IMR-90 (cell line): ENCODE measurements around the gene FLOT2.

ENCODE experiments used
- MAFK ChIP-seq: IDR thresholded peaks from 2 replicates; pipeline ENCODE4 v1.6.1; 2012; ENCODE audit warnings: low read depth, low read length, improper control_type of control experiment
- MAZ ChIP-seq: IDR thresholded peaks from 2 replicates; pipeline ENCODE4 v1.6.1; 2012; ENCODE audit warnings: low read depth, mild to moderate bottlenecking, low read length, improper control_type of control experiment, moderate library complexity, borderline replicate concordance
- POLR2A ChIP-seq: IDR thresholded peaks from 2 replicates; pipeline ENCODE4 v1.6.1; 2012; ENCODE audit warnings: mild to moderate bottlenecking, low read depth, low read length
- RFX5 ChIP-seq: IDR thresholded peaks from 2 replicates; pipeline ENCODE4 v1.8.0; 2012; ENCODE audit warnings: low read depth, mild to moderate bottlenecking, low read length, moderate library complexity
- SMC3 ChIP-seq: fragments of 150-350 bp; IDR thresholded peaks from 2 replicates; pipeline ENCODE4 v1.6.1; 2016; ENCODE audit warnings: low read depth, mild to moderate bottlenecking, antibody characterized with exemption, low read length, moderate library complexity
- TF ChIP-seq, protein P1 (sequence below): conservative IDR thresholded peaks from 2 replicates; pipeline ENCODE4 v1.5.1; 2012; ENCODE audit warnings: mild to moderate bottlenecking, low read depth, low read length, improper control_type of control experiment
- TF ChIP-seq, protein P2 (sequence below): fragments of 150-350 bp; IDR thresholded peaks from 2 replicates; pipeline ENCODE4 v1.6.1; 2017; ENCODE audit warnings: mild to moderate bottlenecking, antibody characterized with exemption, low read length, low read depth

DNA sequence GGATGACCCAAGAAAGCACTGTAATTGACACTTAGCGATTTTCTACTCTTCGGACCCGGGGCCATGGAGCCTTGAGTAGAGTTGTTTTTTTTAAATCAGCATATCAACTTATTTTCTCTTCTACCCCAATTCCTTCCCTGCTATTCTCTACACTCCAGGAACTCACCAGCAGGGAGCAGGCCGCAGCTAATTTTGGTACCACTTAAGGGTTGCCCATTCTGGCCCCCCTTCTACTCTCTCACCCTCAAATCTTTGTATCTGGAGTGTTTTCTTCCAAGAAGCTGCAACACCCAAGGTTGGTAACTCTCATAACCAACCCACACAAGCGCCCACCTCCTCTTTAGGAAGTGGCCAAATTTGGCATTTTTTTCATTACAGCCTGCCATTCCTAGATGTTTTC lies 48.3 kb downstream of the FLOT2 start:
- no peak for TF ChIP-seq RFX5
- TF ChIP-seq, protein P1, sequence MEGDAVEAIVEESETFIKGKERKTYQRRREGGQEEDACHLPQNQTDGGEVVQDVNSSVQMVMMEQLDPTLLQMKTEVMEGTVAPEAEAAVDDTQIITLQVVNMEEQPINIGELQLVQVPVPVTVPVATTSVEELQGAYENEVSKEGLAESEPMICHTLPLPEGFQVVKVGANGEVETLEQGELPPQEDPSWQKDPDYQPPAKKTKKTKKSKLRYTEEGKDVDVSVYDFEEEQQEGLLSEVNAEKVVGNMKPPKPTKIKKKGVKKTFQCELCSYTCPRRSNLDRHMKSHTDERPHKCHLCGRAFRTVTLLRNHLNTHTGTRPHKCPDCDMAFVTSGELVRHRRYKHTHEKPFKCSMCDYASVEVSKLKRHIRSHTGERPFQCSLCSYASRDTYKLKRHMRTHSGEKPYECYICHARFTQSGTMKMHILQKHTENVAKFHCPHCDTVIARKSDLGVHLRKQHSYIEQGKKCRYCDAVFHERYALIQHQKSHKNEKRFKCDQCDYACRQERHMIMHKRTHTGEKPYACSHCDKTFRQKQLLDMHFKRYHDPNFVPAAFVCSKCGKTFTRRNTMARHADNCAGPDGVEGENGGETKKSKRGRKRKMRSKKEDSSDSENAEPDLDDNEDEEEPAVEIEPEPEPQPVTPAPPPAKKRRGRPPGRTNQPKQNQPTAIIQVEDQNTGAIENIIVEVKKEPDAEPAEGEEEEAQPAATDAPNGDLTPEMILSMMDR: peak; percentile 17; the same call in 1 of the 2 replicates
- TF ChIP-seq, protein P2, sequence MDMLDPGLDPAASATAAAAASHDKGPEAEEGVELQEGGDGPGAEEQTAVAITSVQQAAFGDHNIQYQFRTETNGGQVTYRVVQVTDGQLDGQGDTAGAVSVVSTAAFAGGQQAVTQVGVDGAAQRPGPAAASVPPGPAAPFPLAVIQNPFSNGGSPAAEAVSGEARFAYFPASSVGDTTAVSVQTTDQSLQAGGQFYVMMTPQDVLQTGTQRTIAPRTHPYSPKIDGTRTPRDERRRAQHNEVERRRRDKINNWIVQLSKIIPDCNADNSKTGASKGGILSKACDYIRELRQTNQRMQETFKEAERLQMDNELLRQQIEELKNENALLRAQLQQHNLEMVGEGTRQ: no peak
- no peak for TF ChIP-seq POLR2A
- TF ChIP-seq MAZ: no peak
- TF ChIP-seq MAFK: no peak
- TF ChIP-seq SMC3: no peak
